ENCODE measurements around the gene TMEM8B.

- TF ChIP-seq, protein P1, sequence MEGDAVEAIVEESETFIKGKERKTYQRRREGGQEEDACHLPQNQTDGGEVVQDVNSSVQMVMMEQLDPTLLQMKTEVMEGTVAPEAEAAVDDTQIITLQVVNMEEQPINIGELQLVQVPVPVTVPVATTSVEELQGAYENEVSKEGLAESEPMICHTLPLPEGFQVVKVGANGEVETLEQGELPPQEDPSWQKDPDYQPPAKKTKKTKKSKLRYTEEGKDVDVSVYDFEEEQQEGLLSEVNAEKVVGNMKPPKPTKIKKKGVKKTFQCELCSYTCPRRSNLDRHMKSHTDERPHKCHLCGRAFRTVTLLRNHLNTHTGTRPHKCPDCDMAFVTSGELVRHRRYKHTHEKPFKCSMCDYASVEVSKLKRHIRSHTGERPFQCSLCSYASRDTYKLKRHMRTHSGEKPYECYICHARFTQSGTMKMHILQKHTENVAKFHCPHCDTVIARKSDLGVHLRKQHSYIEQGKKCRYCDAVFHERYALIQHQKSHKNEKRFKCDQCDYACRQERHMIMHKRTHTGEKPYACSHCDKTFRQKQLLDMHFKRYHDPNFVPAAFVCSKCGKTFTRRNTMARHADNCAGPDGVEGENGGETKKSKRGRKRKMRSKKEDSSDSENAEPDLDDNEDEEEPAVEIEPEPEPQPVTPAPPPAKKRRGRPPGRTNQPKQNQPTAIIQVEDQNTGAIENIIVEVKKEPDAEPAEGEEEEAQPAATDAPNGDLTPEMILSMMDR (optimal IDR thresholded peaks at IDR 0.05 in 1 of 3, IDR thresholded peaks at IDR 0.05 in 1 of 3, conservative IDR thresholded peaks at IDR 0.05 in 1 of 3; ENCODE audit: extremely low read depth in 1 of 3, insufficient read depth in 2 of 3, low read length in 3 of 3), result peak; percentile 86 to 98 (median 92)
- TF ChIP-seq EZH2 (IDR thresholded peaks at IDR 0.05; ENCODE audit: low read length), result no peak
Measured at GRCh38 chr9:35882263-35882848, 53.3 kb downstream of the TMEM8B start.
